ENCODE data around the gene MTHFD1L.
"Not testable (repeated sequence)": the region's sequence is repeated elsewhere in the genome, so short reads cannot be mapped to it uniquely, and the experiment has no call there.

MTHFD1L gene

GRCh38 chr6:151075527-151075926 is 210.0 kb downstream of the MTHFD1L start:
- no peak for DNase-seq

- no peak for DNase-seq
These were observed 210.5 kb downstream of the MTHFD1L start for GRCh38 chr6:151075930-151076555.

DNA sequence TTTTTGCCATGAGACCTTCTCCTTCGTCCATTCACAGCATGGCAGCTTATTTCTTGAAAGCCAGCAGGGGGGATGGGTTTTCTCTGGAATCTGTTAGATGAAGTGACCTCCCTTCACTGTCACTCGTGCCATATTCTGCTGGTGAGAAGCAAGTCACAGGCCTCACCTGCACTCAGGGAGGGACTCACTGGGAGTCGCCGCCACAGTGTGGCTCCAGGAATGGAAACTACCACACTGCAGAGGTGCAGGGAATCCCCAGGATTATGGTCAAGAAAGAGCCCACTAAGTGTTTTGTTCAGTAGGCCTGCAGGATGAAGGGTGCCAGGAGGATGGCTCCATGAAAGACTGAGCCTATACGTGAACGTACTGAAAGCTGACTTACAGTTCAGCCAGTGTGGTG is 213.2 kb downstream of the MTHFD1L start:
- DNase-seq = no peak

DNA sequence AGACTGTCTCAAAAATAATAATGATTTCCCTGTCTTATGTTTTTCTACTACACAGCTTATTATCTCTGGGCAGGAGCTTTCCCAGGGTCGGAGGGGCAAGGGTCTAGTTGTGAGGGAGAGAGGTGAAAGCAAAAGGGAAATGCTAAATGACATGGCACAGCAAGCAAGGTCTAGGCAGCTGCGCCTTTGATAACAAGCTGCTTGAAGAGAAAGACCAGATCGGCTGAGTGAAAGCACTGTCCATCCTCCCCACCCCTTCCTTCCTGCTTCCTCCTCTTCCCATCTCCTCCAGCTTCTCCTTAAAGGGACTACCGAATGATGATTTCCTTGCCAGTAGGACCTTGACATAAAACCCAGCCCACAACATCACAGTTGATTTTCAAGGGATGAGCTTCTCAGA is 216.2 kb downstream of the MTHFD1L start:
- DNase-seq = no peak

GRCh38 chr6:151082079-151082478 is 216.6 kb downstream of the MTHFD1L start:
- DNase-seq = no peak

DNA sequence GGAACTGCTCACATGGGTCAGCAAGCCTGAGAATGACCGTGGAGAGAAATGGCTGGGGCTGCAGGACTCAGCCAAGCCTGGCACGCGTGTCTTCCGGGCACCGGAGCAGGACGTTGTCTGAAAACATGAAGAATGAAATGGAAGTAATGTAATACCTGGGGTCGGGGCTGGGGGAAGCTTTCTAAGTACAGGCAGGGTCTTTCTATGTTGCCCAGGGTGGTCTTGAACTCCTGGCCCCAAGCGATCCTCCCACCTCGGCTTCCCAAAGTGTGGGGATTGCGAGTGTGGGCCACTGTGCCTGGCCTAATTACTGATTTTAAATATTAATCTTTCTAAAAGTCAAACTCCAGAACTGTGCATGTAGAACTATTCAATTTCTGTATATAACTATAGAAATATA is 218.8 kb downstream of the MTHFD1L start:
- DNase-seq = no peak

GRCh38 chr6:151087055-151087454 is 221.6 kb downstream of the MTHFD1L start:
- DNase-seq = not testable (repeated sequence)

- DNase-seq = no peak
These were observed 222.5 kb downstream of the MTHFD1L start for GRCh38 chr6:151087861-151088598.

DNA sequence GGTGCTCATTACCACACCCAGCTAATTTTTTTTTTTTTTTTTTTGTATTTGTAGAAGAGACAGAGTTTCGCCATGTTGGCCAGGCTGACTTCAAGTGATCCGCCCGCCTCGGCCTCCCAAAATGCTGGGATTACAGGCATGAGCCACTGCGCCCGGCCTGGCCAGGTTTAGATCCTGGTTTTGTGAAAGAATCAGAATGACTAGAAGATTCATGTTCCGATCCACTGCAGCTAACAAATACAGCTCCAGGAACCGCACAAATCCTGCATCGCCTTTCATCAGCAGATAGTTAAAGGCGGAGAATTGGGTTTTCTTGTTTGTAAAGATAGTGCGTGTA is 223.1 kb downstream of the MTHFD1L start:
- no peak for DNase-seq

DNA sequence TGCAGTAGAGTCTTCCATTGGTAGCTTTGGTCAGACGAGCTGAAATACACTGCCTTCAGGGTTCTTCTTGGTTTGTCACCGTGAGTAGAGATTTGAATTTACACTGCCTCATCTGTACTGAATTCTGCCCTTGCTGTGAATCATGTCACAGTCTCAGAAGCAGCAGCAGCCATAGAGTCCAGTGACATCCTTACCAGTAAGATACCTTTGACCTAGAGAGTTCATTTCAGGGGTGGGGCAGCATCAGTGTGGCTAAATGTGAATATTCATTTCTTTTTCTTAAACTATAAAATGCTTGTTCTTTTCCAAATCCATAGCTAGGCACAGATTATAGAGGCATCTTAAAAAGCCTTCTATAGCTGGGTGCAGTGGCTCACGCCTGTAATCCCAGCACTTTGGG is 223.5 kb downstream of the MTHFD1L start:
- no peak for DNase-seq

DNA sequence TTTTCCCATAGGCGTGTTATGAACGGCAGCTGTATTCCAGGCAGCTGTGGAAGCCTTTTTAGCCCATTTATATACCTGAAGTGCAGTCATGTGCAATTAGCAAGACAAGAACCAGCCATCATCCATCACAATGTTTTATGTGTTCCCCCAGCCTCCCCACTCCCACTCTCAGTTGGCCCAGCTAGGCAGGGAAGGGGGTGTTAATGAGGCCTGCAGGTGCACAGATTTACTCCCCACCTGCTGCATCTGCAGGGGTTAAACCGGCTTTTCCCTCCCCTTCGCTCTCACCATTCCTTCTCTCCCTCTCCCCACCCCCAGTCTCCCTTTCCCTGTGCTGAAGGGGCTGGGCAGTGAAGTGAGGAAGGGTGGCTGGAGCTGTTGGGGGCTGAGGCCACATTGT is 224.5 kb downstream of the MTHFD1L start:
- DNase-seq = no peak

DNA sequence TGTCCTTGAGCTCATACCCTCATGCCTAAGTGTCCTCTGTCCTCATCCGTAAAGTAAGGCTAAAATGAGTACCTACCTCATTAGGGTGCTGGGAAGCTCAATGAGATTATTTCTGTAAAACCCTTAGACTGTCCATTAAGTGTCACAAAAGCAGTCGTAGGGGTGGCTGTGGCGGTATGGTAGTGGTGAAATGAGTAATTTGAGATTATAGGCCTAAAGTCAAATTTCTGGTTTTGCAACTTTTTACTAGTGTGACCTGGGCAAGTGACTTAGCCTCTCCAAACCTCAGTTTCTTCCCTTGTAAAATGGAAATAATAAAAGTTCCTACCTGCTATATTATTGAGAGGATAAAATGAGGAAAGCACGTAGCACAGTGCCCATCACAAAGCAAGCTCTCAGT is 226.1 kb downstream of the MTHFD1L start:
- no peak for DNase-seq

GRCh38 chr6:151092591-151092990 is 227.1 kb downstream of the MTHFD1L start:
- no peak for DNase-seq

DNA sequence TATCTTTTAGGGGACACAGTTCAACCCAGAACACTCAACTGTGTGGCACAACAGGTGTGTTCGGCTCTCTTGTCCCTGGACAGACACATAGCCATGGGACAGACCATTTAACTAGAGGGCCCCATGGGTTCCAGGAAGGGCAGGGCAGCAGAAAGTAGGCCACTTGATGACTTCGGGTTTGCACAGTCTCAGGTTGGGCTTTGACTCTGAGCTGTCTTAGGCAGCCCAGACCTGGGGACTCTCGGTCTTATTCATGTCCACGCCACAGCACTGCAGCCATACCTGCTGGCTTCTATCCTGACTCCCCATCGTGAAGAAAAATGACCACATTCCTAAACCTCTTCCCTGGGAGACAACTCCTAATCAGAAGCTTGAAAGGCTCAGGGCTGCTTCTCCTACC is 228.2 kb downstream of the MTHFD1L start:
- DNase-seq = no peak

DNA sequence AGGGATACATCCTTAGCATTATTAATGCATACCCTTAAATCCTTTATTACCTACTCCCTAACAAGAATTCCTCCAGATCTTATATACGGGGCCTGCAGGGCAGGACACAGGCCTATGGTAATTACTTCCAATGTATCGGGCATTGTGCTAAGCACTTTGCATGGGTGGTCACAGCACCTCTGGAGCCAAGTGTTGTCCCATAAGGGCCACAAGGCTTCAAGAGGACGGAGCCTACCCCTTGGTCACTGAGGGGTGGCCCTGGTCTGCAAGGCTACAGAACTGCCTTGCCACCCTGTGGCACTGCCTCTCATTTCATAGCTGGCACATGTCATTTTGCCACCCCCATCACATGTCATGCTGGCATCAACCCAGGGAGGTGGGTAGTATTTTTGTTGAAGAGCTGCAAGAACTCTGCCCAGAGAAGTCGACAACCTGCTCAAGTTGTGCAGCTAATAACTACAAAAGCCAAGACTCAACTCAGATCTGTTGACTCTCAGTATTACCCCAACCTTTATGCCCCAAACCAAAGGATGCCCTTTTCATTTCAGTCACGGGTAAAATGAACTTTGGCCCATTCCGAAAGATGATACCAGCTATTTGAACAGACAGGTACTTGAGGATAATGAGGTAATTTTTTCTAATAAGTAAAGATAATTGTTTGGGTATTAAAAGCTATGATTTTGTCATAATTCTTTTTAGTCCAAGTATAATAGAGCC is 230.2 kb downstream of the MTHFD1L start:
- no peak for DNase-seq

DNA sequence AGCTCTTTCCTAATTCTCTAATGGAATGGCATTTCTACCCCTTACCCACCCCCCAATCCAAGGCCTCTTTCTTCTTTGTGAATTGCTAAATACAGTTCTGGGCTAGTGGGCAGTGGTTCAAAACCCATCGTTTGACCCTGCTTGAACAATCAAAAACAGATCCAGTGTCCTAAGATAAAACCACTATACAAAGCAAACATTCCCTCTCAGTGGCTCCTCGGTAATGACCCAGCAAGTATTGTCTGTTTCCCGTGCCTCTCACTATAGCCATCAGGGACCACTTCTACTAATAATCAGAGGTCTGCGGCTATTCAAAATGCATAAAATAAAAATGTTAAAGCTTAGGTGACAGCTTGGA is 230.7 kb downstream of the MTHFD1L start:
- no peak for DNase-seq

DNA sequence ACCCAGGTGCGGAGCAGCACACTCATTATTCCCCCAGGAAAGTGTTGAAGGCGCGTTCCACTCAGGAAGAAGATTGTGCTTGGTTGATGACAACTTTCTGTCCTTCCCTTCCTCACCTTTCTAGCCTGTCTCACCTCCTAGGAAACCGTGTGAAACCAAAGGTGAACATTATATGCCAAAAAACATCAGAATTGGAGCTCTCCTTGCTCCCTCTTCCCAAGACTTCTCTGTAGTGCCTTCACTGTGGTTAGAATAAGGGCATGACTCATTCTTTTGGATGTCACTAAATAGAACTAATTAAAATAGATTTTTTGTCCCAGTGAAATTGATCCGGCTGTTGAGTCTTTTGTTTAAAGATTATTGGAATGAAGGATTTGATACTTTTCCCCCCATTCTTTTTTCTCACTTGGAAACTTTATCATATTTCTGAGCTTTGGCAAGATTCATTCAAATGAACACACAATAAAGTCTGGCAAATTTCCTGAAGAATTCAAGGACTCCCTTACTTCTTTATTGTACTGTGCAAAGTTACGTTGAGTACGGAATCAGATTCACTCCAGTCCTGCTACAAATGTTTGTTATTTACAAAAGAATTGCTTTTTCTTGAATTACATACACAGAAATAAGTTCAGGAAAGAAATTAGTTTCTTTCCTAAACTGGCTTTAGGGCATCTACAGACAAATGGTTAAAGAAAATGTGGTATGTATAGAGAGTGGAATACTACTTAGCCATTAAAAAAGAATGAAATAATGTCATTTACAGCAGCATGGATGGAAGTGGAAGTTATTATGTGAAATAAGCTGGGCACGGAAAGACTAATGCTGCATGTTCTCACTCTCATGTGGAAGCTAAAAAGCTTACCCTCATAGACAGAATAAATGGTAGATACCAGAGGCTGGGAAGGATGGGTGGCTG is 231.4 kb downstream of the MTHFD1L start:
- DNase-seq = no peak

GRCh38 chr6:151098166-151098565 is 232.7 kb downstream of the MTHFD1L start:
- DNase-seq = no peak

GRCh38 chr6:151100326-151100725 is 234.8 kb downstream of the MTHFD1L start:
- no peak for DNase-seq

DNA sequence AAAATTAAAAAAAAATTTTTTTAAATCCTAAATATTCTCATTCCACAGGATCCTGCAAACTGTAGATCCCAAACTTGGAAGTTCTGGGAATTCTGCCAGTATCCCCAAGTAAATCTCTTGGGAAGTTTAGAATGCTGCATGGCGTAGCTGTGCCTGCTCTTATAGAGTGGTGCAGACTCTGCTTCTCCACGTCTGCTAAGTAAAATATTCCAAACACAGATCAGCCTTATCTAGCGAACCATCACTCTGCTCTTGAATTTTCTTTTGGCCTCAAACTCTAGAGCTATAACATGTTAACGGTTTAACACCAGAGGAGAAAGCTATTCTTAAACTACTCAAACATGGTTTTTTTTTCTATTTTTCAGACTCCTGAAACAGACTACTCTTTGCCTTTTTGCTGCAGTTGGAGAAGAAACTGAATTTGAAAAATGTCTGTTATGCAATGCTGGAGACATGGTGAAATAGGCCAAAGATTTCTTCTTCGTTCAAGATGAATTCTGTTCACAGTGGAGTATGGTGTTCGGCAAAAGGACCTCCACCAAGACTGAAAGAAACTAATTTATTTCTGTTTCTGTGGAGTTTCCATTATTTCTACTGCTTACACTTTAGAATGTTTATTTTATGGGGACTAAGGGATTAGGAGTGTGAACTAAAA is 235.8 kb downstream of the MTHFD1L start:
- DNase-seq = no peak

GRCh38 chr6:151101816-151102694 is 236.6 kb downstream of the MTHFD1L start:
- no peak for DNase-seq

DNA sequence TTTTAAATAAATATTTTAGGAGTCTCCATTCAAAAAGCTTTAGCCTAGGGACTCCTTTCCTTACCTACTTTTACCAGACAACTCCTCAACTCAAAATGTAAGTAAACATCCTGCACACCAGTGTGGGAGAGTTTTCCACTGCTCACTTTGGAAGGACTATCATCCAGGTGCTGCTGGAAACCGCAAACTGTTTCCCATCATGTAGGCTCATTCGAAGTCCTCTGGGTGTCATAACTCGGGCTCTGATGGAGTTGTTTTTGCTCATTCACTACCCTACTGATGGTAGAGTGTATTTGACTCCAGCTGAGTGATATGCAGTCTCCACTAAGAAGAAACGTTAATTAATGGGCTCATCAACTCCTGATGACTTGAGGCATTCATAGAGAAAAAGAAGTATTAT is 237.8 kb downstream of the MTHFD1L start:
- DNase-seq = no peak

All from NCI-H526 treated with DMSO at 0.1 percent for 48 hours (cell line).